ENCODE measurements around the gene UAP1L1.
A peak's percentile ranks its signal among the peaks of the same experiment; 100 is the strongest.
"Not testable (repeated sequence)": the region's sequence is repeated elsewhere in the genome, so short reads cannot be mapped to it uniquely, and the experiment has no call there.

The UAP1L1 gene

GRCh38 chr9:137030538-137031527, 46.5 kb upstream of the UAP1L1 start:
- DNase-seq, result no peak
- Histone ChIP-seq H3K9me3 (no peaks in the 10 kb centered on the region), H3K36me3 (no peaks in the 10 kb centered on the region), H3K27me3 (no peaks in the 10 kb centered on the region), H3K4me3 (ENCODE audit: low read depth, low read length) (no peak overlapping the region), H3K4me1 (peaks cover 18% of the 10 kb centered on the region)
- TF ChIP-seq, protein P1, sequence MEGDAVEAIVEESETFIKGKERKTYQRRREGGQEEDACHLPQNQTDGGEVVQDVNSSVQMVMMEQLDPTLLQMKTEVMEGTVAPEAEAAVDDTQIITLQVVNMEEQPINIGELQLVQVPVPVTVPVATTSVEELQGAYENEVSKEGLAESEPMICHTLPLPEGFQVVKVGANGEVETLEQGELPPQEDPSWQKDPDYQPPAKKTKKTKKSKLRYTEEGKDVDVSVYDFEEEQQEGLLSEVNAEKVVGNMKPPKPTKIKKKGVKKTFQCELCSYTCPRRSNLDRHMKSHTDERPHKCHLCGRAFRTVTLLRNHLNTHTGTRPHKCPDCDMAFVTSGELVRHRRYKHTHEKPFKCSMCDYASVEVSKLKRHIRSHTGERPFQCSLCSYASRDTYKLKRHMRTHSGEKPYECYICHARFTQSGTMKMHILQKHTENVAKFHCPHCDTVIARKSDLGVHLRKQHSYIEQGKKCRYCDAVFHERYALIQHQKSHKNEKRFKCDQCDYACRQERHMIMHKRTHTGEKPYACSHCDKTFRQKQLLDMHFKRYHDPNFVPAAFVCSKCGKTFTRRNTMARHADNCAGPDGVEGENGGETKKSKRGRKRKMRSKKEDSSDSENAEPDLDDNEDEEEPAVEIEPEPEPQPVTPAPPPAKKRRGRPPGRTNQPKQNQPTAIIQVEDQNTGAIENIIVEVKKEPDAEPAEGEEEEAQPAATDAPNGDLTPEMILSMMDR (IDR thresholded peaks at IDR 0.05; ENCODE audit: low read depth, low read length), result no peak

GRCh38 chr9:137031904-137032640, 45.2 kb upstream of the UAP1L1 start, which contains the start of gene FUT7:
Gene FUT7 (minus strand): TSS chr9:137032088. CDS start chr9:137031991, 97 bp downstream.
- H3K4me1 ChIP-seq, result peaks cover 6% of the 10 kb centered on the region
- peak; percentile 46 for DNase-seq
- H3K36me3 ChIP-seq, result peaks cover 2% of the 10 kb centered on the region; the same call in 1 of the 2 replicates
- no peaks in the 10 kb centered on the region for H3K9me3 ChIP-seq
- H3K27me3 ChIP-seq, result no peaks in the 10 kb centered on the region
- no peak within 1 kb of the TSS for H3K4me3 ChIP-seq (ENCODE audit: low read depth, low read length)
- TF ChIP-seq, protein P1 (IDR thresholded peaks at IDR 0.05; ENCODE audit: low read depth, low read length), result no peak

DNA sequence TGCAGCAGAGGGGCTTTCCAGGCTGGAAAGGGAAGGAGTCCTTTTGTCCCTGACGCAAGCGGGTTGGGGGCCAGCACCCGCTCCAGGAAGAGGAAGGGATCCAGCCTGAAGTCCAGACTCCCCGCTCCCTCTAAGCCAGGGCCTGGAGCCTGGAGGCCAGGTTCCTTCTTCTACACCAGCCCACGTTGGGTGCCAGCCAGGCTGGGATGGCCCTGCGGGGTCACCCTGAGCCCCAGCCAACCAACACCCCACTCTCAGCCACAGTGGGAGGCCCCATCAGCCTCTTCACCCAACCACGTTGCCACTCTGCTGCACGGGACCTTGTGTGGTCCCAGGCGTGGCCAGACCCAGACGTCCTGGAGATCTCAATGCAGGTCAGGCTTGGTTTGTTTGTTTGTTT, 44.5 kb upstream of the UAP1L1 start:
- Histone ChIP-seq H3K4me3 (ENCODE audit: low read depth, low read length) (no peak overlapping the region), H3K36me3 (peaks cover 2% of the 10 kb centered on the region; the same call in 1 of the 2 replicates), H3K4me1 (peaks cover 2% of the 10 kb centered on the region; the same call in 1 of the 2 replicates), H3K27me3 (no peaks in the 10 kb centered on the region), H3K9me3 (no peaks in the 10 kb centered on the region)
- DNase-seq, result no peak
- TF ChIP-seq, protein P1 (IDR thresholded peaks at IDR 0.05; ENCODE audit: low read depth, low read length), result no peak

GRCh38 chr9:137033481-137033880, 43.8 kb upstream of the UAP1L1 start:
- H3K4me3 ChIP-seq (ENCODE audit: low read depth, low read length); H3K4me1 ChIP-seq; H3K9me3 ChIP-seq; DNase-seq; H3K27me3 ChIP-seq; H3K36me3 ChIP-seq: not testable (repeated sequence)

DNA sequence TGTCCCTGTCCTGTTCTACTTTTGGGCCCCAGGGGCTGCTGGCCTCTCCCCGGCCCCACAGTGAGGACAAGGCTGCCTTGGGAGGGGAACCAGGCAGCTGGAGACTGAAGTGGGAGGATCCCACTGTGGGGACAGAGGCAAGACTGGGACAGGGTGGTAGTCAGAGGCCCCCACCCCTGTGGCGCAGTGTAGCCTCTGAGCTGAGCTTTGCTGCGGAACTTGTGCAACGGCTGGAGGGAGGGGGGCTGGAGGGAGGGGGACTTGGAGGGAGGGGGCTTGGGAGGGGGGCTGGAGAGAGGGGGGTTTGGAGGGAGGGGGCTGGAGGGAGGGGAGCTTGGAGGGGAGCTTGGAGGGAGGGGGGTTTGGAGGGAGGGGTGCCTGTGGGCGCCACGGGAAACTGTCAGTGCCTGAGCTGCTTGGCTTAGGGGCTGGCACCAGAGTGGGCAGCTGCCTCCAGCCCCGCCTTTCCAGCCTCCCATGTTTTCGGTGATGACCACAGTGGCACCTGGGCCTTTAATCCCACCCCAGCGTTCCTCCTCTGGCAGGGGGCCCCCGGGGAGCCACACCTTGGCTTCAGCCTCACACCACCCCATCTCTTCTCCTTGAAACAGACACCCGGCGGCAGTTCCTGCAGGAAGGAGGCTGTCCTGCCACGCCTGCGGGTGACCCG, 43.1 kb upstream of the UAP1L1 start:
- H3K9me3 ChIP-seq, result no peaks in the 10 kb centered on the region
- DNase-seq, result no peak
- peaks cover 2% of the 10 kb centered on the region; the same call in 1 of the 2 replicates for H3K4me1 ChIP-seq
- H3K4me3 ChIP-seq (ENCODE audit: low read depth, low read length), result no peak overlapping the region
- no peaks in the 10 kb centered on the region for H3K27me3 ChIP-seq
- TF ChIP-seq, protein P1 (IDR thresholded peaks at IDR 0.05; ENCODE audit: low read depth, low read length), result no peak
- H3K36me3 ChIP-seq, result peaks cover 9% of the 10 kb centered on the region

Measured in BE2C (cell line).